Measurements from ENCODE around the gene MAP1B.
"Not testable (repeated sequence)": the region's sequence is repeated elsewhere in the genome, so short reads cannot be mapped to it uniquely, and the experiment has no call there.

MAP1B gene

GRCh38 chr5:72107131-72107900 lies at the start of gene MAP1B:
Gene MAP1B, plus strand, starts transcription at chr5:72107475. Its CDS starts 57 bp downstream, at chr5:72107532.
- DNase-seq = peak; percentile 60

- DNase-seq = no peak
These were observed 49.5 kb upstream of the MAP1B start for GRCh38 chr5:72057816-72058215.

- DNase-seq = no peak
These were observed 44.0 kb upstream of the MAP1B start for GRCh38 chr5:72063219-72063819.

- DNase-seq = peak; percentile 82
These were observed 42.3 kb upstream of the MAP1B start for GRCh38 chr5:72064801-72065570.

- peak; percentile 56 for DNase-seq
These were observed 41.5 kb upstream of the MAP1B start for GRCh38 chr5:72065751-72066255.

GRCh38 chr5:72066705-72067107 lies 40.6 kb upstream of the MAP1B start:
- no peak for DNase-seq

- DNase-seq = no peak
These were observed 39.4 kb upstream of the MAP1B start for GRCh38 chr5:72067682-72068470.

- peak; percentile 7 for DNase-seq
These were observed 36.7 kb upstream of the MAP1B start for GRCh38 chr5:72070529-72070928.

GRCh38 chr5:72071906-72072305 lies 35.4 kb upstream of the MAP1B start:
- DNase-seq = no peak

GRCh38 chr5:72074251-72074650 lies 33.0 kb upstream of the MAP1B start:
- DNase-seq = no peak

- no peak for DNase-seq
These were observed 31.8 kb upstream of the MAP1B start for GRCh38 chr5:72075461-72075860.

- no peak for DNase-seq
These were observed 30.5 kb upstream of the MAP1B start for GRCh38 chr5:72076621-72077300.

- DNase-seq = no peak
These were observed 29.9 kb upstream of the MAP1B start for GRCh38 chr5:72077390-72077789.

GRCh38 chr5:72079288-72079687 lies 28.0 kb upstream of the MAP1B start:
- DNase-seq = no peak

GRCh38 chr5:72082048-72082447 lies 25.2 kb upstream of the MAP1B start:
- DNase-seq = no peak

GRCh38 chr5:72084876-72085275 lies 22.4 kb upstream of the MAP1B start:
- DNase-seq = no peak

GRCh38 chr5:72085319-72085718 lies 22.0 kb upstream of the MAP1B start:
- DNase-seq = no peak

- DNase-seq = not testable (repeated sequence)
These were observed 17.6 kb upstream of the MAP1B start for GRCh38 chr5:72089713-72090112.

- no peak for DNase-seq
These were observed 15.2 kb upstream of the MAP1B start for GRCh38 chr5:72092074-72092473.

GRCh38 chr5:72093217-72093616 lies 14.1 kb upstream of the MAP1B start:
- no peak for DNase-seq

GRCh38 chr5:72093824-72094223 lies 13.5 kb upstream of the MAP1B start:
- DNase-seq = no peak

- no peak for DNase-seq
These were observed 10.6 kb upstream of the MAP1B start for GRCh38 chr5:72096602-72097188.
